PC-3 (cell line): ENCODE results near the gene TRPV2.

Source experiments
- CTCF ChIP-seq: fragments of 300-600 bp; sonication (generic); conservative IDR thresholded peaks from 2 replicates; pipeline ENCODE4 v1.5.1; 2017; ENCODE audit warnings: antibody characterized with exemption, low read depth, mild to moderate bottlenecking, low read length
- EZH2 ChIP-seq: fragments of 300-600 bp; sonication (generic); IDR thresholded peaks from one replicate; pipeline ENCODE4 v1.6.1; 2017; ENCODE audit warnings: antibody characterized with exemption, mild to moderate bottlenecking, low read length; ENCODE audit not compliant: unreplicated experiment

GRCh38 chr17:16471295-16471694 is 55.9 kb downstream of the TRPV2 start:
- TF ChIP-seq CTCF, result no peak
- TF ChIP-seq EZH2, result no peak
